Gastrocnemius medialis (tissue), 4 donors: Measurements from ENCODE around the gene ACVR1B. TPM values are rescaled to one million over a fixed set of nuclear protein-coding genes. Genes with fewer than 3 reads are reported as not detected.

ENCODE experiments used
- ATAC-seq, 2 donors: fragments of 150-250 bp; one replicate each; pipeline ENCODE4 v1.9.1; 2016
- DNase-seq, 2 donors: peaks; one replicate each; pipeline ENCODE4 v3.0.0-alpha.2; 2019
- H3K27ac ChIP-seq, 4 donors: fragments of 200-600 bp; sonication (generic); 1 replicate in 1 of 4; 2 replicates in 3 of 4; pipeline ENCODE4 v1.5.1; 2016 to 2018; ENCODE audit warnings: mild to moderate bottlenecking in 2 of 4, moderate library complexity in 1 of 4
- H3K27me3 ChIP-seq, 3 donors: fragments of 200-600 bp; sonication (generic) in 2 of 3; 1 replicate in 1 of 3; 2 replicates in 2 of 3; pipeline versions ENCODE4 v1.5.1 to v1.6.0; 2016 to 2019; ENCODE audit warnings: mild to moderate bottlenecking in 1 of 3, moderate library complexity in 1 of 3
- H3K36me3 ChIP-seq, 2 donors: fragments of 200-600 bp; sonication (generic) in 1 of 2; one replicate each; pipeline ENCODE4 v1.5.1; 2017 to 2018
- H3K4me1 ChIP-seq, 2 donors: fragments of 200-600 bp; sonication (generic) in 1 of 2; one replicate each; pipeline ENCODE4 v1.5.1; 2016 to 2017; ENCODE audit warnings: mild to moderate bottlenecking in 2 of 2
- H3K4me3 ChIP-seq, 4 donors: fragments of 200-600 bp; sonication (generic) in 3 of 4; 1 replicate in 1 of 4; 2 replicates in 3 of 4; pipeline ENCODE4 v1.5.1; 2016 to 2019; ENCODE audit warnings: mild to moderate bottlenecking in 2 of 4
- H3K9me3 ChIP-seq, 3 donors: fragments of 200-600 bp; sonication (generic) in 2 of 3; 1 replicate in 1 of 3; 2 replicates in 2 of 3; pipeline ENCODE4 v1.5.1; 2016 to 2019
- CTCF ChIP-seq, 5 experiments: fragments of 450-650 bp in 3 of 5; fragments of 200-600 bp in 2 of 5; sonication (generic) in 2 of 5; IDR thresholded peaks in 4 of 5; conservative IDR thresholded peaks in 1 of 5; 1 replicate in 4 of 5; 2 replicates in 1 of 5; pipeline ENCODE4 v1.5.1; 2016 to 2019; ENCODE audit warnings: antibody characterized with exemption in 5 of 5, mild to moderate bottlenecking in 3 of 5, moderate library complexity in 3 of 5
- POLR2A ChIP-seq, 2 donors: fragments of 450-650 bp; IDR thresholded peaks; one replicate each; pipeline ENCODE4 v1.6.1; 2017; ENCODE audit warnings: antibody characterized with exemption in 2 of 2, mild to moderate bottlenecking in 2 of 2, moderate library complexity in 2 of 2
- in situ Hi-C, 4 donors: fragments of 200-750 bp; cut with MboI; loops; one replicate each; pipeline versions ENCODE4 v1.15.0 to v1.8.0; 2017; ENCODE audit warnings: low sequenced_read_pairs in 4 of 4
- intact Hi-C: fragments of 100-400 bp; cut with DNase I; formaldehyde crosslinking; loops from one replicate; pipeline ENCODE4 v1.15.1; 2023; ENCODE audit warnings: low total_unique reads
- total RNA-seq, 4 donors: library from RNA; depleted of rRNA; stranded (reverse); fragments of >200 nt; gene quantifications; one replicate each; pipeline versions ENCODE4 v1.1.0 to v1.2.3, GENCODE V29; 2016

The ACVR1B gene
- total RNA-seq, 4 donors from 2014 or later = 8.7 to 15.9 (median 10.1) TPM

- H3K9me3 ChIP-seq = no peaks in the 10 kb centered on the region
- intact Hi-C loops (no loop called here), in situ Hi-C loops (no loop called here)
- no peaks in the 10 kb centered on the region for H3K27me3 ChIP-seq
- H3K4me3 ChIP-seq = no peak overlapping the region
- peaks cover 31 to 42% of the 10 kb centered on the region in 2 donors for H3K4me1 ChIP-seq
- H3K36me3 ChIP-seq = no peaks in the 10 kb centered on the region
- H3K27ac ChIP-seq = peak overlapping the region; percentile 55 to 63 (median 59)
- ATAC-seq = no peak
- DNase-seq = no peak
- TF ChIP-seq CTCF (IDR thresholded peaks at IDR 0.05 in 4 of 5, conservative IDR thresholded peaks at IDR 0.05 in 1 of 5) (no peak), POLR2A (IDR thresholded peaks at IDR 0.05) (no peak)
Observed at GRCh38 chr12:51917041-51917590, 34.4 kb upstream of the ACVR1B start.

- in situ Hi-C loops = no loop called here
- no peak overlapping the region for H3K4me3 ChIP-seq
- TF ChIP-seq POLR2A (IDR thresholded peaks at IDR 0.05) (no peak), CTCF (IDR thresholded peaks at IDR 0.05 in 4 of 5, conservative IDR thresholded peaks at IDR 0.05 in 1 of 5) (no peak)
- no peak for DNase-seq
- no peak for ATAC-seq
- H3K4me1 ChIP-seq = peaks cover 37 to 40% of the 10 kb centered on the region in 2 donors
- H3K27me3 ChIP-seq = no peaks in the 10 kb centered on the region
- no peaks in the 10 kb centered on the region for H3K9me3 ChIP-seq
- H3K36me3 ChIP-seq = no peaks in the 10 kb centered on the region
- intact Hi-C loops = no loop called here
- peak overlapping the region; percentile 55 to 63 (median 59) for H3K27ac ChIP-seq
Observed at GRCh38 chr12:51917746-51918453, 33.6 kb upstream of the ACVR1B start.

DNA sequence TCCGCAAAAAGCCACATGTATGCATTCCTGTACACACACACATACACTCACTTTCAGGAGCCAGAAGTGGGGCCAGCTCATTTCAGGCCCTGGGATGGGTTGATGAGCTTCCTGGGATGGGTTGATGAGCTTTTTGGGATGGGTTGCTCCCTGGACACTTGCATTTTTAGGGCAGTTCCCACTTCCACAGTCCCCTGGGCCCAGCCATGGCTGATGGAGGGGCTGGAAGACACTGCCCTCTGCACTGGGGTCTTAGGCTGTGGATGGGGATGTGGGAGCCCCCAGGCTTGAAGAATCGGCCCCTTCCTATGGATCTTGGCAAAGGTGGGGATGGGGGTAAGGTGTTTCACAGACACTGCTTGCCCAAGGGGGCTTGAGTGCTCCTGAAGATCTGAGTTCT is 31.5 kb upstream of the ACVR1B start:
- DNase-seq (no peak), ATAC-seq (no peak)
- Histone ChIP-seq H3K4me1 (peaks cover 40 to 41% of the 10 kb centered on the region in 2 donors), H3K9me3 (no peaks in the 10 kb centered on the region), H3K4me3 (no peak overlapping the region), H3K27ac (peak overlapping the region in 1 of 4 donors; percentile 20), H3K27me3 (no peaks in the 10 kb centered on the region), H3K36me3 (no peaks in the 10 kb centered on the region)
- in situ Hi-C loops = loop anchor here in 1 of 4 donors (10.0 kb wide), 1 partner anchor 55 kb away; no protein-coding TSS in a partner anchor
- intact Hi-C loops = no loop called here
- TF ChIP-seq POLR2A (IDR thresholded peaks at IDR 0.05) = no peak
- no peak for TF ChIP-seq CTCF (IDR thresholded peaks at IDR 0.05 in 4 of 5, conservative IDR thresholded peaks at IDR 0.05 in 1 of 5)

DNA sequence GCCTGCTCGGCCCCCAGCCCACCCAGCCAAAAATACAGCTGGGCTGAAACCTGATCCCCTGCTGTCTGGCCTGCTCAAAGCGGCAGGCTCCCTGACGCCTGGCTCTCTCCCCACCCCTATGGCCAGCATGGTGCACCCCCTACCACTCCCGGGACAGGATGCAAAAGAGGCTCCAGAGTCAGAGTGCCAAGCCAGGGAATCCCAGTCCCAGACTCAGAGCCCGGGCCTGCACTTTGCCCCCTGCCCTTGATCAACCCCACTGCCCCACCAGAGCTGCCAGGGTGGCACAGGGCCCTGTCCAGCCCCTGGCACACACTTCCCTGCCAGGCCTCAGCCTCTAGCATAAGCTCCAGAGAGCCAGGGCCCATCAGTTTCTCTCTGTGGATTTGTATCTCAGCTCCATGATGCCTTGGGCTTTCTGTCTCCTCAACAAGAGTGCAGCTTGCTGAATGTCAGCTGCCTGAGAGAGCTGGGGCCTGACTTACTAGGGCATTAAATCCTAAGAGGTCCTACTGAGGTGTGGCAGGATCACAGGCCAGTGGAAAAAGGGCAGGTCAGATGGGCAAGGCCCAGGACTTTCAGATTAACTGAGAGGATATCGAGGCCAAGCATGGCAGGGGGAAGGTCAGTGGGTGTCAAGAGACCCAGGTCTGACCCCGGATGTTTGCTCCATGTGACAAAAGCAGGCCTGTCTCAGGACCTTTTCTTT is 30.3 kb upstream of the ACVR1B start:
- peak; percentile 39 to 58 for ATAC-seq
- no peak for TF ChIP-seq CTCF (IDR thresholded peaks at IDR 0.05 in 4 of 5, conservative IDR thresholded peaks at IDR 0.05 in 1 of 5)
- TF ChIP-seq POLR2A (IDR thresholded peaks at IDR 0.05) = no peak
- DNase-seq = peak in 1 of 2 donors; percentile 50
- H3K4me1 ChIP-seq = peaks cover 40 to 52% of the 10 kb centered on the region in 2 donors
- peak overlapping the region; percentile 61 to 76 (median 67) for H3K27ac ChIP-seq
- H3K4me3 ChIP-seq = no peak overlapping the region
- H3K9me3 ChIP-seq = no peaks in the 10 kb centered on the region
- in situ Hi-C loops (loop anchor here in 1 of 4 donors (10.0 kb wide), 1 partner anchor 54 kb away; no protein-coding TSS in a partner anchor), intact Hi-C loops (no loop called here)
- H3K27me3 ChIP-seq = no peaks in the 10 kb centered on the region
- no peaks in the 10 kb centered on the region for H3K36me3 ChIP-seq
